Measurements from ENCODE around the gene CSRP3. TPM values are rescaled to one million over a fixed set of nuclear protein-coding genes. Genes with fewer than 3 reads are reported as not detected.

The CSRP3 gene
- total RNA-seq, 1 donor from 2014 or later: not detected

DNA sequence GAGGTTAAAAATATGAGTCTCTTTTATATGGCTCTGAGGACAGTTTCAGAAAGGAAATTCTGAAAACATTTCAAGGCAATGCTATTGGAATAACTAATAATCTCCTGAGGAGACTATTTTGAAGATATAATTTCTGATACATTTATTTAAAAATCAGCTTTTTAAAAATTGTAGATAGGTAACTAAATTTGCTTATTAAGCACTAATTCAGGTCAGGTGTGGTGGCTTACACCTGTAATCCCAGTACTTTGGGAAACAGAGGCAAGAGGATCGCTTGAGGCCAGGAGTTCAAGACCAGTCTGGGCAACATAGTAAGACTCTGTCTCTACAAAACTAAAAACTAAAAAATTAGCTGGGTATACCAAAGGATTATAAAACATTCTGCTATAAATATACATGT, 67.8 kb downstream of the CSRP3 start:
- Mint-ChIP-seq H3K27me3 (no peaks in the 10 kb centered on the region), H3K36me3 (ENCODE audit: insufficient read depth) (peaks cover 46% of the 10 kb centered on the region), H3K27ac (no peak overlapping the region), H3K4me1 (ENCODE audit: low read depth) (no peaks in the 10 kb centered on the region), H3K4me3 (ENCODE audit: low read depth) (no peak overlapping the region), H3K9me3 (ENCODE audit: low read depth) (peaks cover 26% of the 10 kb centered on the region)
- TF ChIP-seq, protein P1, sequence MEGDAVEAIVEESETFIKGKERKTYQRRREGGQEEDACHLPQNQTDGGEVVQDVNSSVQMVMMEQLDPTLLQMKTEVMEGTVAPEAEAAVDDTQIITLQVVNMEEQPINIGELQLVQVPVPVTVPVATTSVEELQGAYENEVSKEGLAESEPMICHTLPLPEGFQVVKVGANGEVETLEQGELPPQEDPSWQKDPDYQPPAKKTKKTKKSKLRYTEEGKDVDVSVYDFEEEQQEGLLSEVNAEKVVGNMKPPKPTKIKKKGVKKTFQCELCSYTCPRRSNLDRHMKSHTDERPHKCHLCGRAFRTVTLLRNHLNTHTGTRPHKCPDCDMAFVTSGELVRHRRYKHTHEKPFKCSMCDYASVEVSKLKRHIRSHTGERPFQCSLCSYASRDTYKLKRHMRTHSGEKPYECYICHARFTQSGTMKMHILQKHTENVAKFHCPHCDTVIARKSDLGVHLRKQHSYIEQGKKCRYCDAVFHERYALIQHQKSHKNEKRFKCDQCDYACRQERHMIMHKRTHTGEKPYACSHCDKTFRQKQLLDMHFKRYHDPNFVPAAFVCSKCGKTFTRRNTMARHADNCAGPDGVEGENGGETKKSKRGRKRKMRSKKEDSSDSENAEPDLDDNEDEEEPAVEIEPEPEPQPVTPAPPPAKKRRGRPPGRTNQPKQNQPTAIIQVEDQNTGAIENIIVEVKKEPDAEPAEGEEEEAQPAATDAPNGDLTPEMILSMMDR (IDR thresholded peaks at IDR 0.05; ENCODE audit: unreplicated experiment): no peak
- DNase-seq (ENCODE audit: low spot score, unreplicated experiment): no peak

Other genes with a start within 250 kb of the CSRP3 start
- not detected in 2 replicates for gene MRGPRX2, start 141.3 kb downstream of the CSRP3 start, total RNA-seq
- gene ZDHHC13, start 84.8 kb downstream of the CSRP3 start, total RNA-seq: 23.4 and 26.6 TPM in 2 replicates
- 9.2 and 9.4 TPM in 2 replicates for gene E2F8, start 39.0 kb upstream of the CSRP3 start, total RNA-seq